Stimulated activated CD4-positive, alpha-beta T cell treated with anti-CD3 and anti-CD28 coated beads, Interleukin-1b, Interleukin-23, amount 100 ng/mL, for 4 hours (primary cell): Measurements from ENCODE around the gene NKAPL.

Source experiments
- DNase-seq, 2 donors: peaks; one replicate each; pipeline ENCODE4 v3.0.0-alpha.2; 2020; ENCODE audit warnings: low read depth in 2 of 2

The NKAPL gene

DNA sequence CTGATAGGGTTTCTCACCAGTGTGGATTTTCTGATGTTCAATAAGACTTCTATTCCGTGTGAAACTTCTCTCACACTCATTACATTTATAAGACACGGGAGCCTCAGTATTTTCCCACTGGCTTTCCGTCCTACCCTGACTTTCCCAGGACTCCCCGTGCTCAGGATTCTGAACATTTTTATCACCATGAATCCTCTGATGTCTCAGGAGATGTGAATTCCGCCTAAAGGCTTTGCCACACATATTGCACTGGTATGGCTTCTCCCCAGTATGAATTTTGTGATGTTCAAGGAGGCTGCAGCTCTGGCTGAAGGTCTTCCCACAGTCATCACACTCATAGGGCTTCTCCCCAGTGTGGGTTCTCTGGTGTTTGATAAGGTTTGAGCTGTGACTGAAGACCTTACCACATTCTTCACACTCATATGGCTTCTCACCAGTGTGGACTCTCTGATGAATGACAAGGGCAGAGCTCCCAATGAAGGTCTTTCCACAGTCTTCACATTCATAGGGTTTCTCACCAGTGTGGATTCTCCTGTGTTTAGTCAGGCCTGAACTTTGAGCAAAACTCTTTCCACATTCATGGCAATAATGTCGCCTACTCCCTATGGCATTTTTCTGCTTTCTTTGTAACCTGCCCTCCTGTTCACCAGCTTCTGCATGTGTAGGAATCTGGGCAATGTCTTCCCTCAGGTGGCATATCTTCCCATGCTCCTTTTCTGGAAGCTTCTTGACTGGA lies 13.7 kb upstream of the NKAPL start:
- no peak for DNase-seq

DNA sequence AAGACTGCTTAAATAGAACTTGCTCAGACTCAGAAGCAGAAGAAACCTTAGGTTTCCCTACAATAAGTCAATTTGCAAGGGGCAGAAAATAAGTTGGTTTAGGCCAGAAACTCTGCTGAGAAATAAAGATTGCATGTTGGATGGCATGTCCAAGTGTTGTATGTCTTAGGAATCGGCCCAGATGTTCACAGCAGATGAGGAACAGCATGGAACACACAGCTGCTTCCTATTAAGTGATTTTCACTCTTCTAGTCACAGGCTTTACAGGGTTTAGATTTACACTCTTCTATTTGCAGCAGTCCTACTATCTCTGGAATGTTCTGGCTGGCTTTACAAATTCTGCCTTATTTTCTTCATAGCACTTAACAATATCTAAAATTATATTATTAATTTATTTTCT lies 10.2 kb upstream of the NKAPL start:
- DNase-seq, result no peak

DNA sequence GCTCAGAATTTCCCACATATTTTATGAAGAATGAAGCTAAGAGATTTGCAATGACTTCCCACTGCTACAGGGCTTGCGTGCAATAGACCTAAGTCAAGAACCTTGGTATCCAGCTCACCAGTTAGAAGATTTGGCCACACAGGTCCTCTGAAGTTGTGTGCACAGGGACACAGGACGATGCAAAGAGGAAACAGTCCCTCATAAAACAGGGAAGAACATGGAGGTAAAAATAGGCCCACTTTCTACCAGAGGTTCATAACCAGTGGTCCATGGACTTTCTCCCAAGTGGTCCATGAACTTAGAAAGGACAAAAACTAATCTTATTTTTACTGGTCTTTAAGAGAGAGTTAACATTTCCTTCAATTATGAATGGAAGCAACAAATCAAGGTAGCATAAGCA lies 8.3 kb upstream of the NKAPL start:
- no peak for DNase-seq

DNA sequence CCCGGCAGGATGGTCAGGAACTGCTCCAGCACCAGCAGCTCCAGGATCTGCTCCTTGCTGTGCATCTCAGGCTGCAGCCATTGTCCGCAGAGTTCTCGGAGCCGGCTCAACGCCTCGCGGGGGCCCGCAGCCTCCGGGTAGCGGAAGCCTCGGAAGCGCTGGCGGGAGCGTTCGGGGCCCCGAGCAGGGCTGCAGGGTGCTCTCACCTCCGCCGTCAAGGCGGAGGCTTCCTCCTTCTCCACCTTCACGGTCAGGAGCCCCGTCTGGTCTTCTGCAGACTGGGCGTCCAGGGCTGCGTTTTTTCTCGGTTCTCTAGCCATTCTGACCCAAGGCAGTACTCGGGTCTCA lies 7.5 kb upstream of the NKAPL start:
- peak in 1 of 2 donors; percentile 8 for DNase-seq

DNA sequence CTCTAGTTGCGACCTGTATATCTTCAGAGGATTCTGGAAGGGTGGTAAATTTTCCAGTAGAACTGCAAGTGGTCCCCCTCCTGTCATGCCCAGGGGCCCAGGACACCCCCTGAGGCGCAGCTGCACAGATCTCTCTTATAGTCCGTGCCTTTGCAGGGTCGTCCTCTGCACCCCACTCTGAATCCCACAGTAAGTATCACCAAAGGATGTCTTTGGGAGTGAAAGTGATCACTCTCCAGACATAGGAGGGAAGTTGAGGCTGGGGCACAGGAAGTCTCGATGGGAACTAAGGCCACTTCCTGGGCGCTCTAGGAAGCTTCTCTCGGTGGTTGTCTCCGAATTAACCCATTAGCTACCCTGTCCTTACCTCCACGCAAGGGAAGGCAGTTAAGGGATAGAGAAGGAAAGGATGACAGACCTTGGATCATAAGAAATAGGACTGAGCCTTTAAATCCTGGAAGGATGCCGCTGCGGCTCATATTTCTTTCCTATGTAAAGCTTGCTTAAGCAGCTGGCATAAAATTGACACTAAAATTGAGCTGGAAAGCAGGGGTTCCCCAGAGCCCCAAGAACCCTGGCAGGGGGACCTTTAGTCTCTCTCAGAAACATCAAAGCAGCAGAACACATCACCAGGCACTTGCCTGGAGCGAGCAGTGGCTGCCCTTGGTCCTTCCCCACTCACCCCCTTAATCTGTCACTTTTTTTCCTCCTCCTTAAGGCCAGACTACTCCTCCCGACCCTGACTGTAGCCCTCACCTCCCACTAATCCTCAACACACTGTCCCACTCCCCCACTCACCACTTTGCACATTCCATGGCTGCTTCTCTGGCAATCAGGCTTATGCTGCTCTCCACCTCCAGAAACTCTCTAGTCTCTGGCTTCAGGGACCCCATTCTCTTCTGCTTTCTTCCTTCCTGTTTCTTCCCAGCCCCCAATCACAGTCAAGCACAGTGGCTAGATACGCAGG lies 6.8 kb upstream of the NKAPL start, which contains the start of gene ZKSCAN4:
ZKSCAN4 (minus strand) TSS at position 261 of the 967 bp plus-strand sequence. CDS start 289 bp downstream, outside the sequence.
- peak; percentile 63 to 81 for DNase-seq

DNA sequence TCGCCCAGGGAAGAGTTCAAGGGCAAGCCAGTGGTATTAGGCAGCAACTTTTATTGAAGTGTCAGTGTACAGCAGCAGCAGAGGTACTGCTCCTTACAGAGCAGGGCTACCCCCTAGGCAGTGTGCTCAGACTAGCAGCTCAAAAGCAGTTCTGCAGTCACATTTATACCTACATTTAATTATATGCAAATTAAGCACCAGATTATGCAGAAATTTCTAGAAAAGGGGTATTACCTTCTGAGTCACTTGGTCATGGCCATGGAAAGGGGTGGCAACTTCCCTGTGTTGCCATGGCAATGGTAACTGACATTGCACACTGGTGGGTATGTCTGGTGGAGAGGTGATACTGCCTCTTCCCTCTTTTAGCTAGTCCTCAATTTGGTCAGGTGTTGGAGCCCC lies 5.0 kb upstream of the NKAPL start:
- no peak for DNase-seq

DNA sequence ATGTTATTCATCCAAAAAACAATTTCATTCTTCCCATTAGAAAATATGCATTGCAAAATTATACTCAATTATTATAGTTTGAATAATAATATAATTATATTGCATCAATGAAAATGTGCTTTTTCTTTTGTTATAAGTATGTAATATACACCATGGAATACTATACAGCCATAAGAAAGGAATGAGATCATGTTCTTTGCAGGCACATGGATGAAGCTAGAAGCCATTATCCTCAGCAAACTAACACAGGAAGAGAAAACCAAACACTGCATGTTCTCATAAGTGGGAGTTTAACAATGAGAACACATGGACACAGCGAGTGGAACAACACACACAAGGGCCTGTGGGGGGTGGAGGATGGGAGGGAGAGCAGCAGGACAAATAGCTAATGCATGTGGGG lies 2.1 kb upstream of the NKAPL start:
- DNase-seq, result no peak

DNA sequence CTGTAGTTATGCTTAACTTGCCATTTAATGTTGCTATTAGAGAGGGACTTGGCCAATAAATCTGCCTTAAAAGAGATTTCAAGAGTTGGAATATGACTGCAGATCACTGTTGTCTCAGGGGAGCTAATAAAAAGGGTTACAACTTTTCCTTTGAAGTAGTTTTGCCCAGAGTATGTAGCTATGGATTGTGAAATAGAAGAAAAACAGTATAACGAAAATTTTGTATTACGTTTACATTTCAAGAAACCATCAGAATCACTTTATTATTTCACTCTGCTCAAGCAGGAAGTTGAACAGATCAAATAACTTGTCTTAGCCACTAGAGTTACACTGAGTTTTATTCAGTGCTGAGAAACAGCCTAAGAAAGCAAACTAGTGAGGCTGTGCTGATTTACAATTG lies 4.8 kb downstream of the NKAPL start:
- DNase-seq, result no peak

DNA sequence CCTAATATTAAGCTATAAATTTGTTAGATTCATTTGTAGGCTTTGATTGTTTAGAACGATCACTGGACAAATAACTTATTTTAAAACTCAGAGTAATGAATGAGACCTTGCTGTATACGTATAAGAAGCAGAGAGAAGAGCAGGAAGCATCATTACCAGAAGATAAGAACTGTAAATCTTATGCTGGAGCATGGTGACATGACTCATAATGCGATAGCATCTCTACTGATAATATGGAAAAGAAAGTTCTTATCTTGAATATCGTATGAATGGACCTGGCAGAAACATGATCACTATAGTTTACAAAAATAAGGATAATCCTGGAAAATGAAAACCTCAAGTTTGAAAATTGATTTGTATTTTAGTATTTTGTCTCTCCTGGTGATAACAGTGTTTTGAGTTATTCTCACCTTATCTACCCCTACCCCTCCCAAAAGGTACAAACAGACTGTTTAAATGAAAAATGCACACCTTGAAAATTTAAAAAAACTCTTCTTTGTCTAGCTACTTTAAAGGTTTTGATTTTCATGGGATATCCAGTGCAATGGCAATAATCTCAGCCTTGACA lies 5.8 kb downstream of the NKAPL start:
- no peak for DNase-seq

DNA sequence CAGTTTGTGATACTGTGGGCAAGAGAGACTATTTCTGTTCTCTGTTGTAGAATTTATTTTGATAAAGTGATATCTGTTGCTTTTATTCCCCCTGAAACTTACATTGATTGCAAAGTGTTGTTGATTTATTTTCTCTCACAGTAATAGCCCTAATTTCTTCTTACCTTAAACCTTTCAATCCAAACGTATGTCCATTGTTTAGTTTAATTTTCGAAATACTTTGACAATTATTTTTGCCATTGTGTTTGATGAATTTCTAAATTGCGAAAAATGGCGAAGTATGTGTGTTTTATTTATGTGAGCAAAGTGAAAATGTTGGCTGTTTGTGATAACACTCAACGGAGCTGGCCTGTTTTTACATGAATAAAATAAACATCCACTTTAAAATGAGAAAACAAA lies 7.5 kb downstream of the NKAPL start:
- DNase-seq, result no peak

DNA sequence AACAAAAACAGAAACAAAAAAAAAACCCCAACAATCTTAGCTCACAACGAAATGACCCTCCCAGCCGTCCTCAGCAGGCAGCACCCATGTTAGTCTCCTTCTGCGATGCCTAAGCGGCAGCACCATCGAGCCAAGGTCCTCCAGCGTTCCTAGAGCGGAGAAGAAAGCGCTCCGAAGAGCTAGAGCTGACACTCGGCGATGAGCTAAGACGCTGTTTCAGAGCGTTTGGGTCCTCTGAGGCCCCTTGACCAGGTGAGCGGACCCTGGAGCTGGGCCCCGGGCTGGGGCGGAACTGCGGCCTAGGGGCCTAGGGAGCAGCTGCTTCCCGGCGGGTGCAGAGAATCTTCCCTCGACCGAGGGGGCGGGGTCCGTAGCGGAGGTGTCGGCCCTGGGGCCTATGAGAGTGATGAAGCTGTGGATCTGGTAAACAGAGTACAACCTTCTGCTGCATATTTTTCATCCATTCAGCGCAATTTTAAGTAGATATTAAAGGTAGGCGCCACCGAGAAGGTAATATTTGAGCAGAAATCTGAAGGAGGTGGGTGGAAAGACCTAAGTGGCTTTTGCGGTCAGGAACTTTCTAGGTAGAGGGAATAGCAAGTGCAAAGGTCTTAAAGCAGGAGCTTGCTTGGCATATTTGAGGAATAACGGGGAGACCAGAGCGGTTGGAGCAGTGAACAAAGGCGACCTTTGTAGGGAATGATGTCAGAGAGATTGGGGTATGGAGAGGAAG lies 8.0 kb downstream of the NKAPL start, which contains the start of gene ZSCAN26:
ZSCAN26 (plus strand) TSS at position 182 of the 733 bp plus-strand sequence. CDS start 4,777 bp downstream, outside the sequence.
- DNase-seq, result peak; percentile 78 to 84

DNA sequence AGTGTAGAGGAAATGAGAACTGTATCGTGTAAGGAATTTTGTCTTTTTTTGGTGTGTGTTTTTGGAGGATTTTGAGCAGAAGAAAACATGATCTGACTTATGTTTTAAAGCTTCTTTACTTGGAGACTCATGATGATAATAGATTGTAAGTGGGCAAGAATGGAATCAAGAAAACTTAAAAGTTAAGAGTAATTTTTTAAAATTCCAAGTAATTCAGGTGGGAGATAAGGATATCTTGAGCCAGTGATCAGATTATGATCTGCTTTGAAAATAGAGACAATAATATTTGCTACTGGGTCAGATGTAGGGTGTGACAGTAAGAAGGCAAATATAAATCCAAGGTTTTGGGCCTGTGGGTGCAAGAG lies 8.6 kb downstream of the NKAPL start:
- no peak for DNase-seq

DNA sequence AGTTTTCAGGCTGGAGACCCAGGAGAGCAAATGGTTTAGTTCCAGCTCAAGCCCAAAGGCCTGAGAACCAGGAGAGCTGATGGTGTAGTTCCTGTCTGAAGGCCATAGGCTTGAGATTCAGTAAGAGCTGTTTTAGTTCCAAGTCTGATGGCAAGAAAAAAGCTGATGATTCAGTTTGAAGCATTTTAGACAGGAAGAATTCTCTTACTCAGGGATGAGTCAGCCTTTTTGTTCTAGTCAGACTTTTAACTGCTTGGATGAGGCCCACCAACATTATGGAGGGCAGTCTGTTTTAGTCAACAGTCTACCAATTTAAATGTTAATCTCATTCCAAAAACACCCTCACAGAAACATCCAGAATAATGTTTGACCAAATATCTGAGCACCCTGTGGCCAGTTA lies 10.4 kb downstream of the NKAPL start:
- no peak for DNase-seq

DNA sequence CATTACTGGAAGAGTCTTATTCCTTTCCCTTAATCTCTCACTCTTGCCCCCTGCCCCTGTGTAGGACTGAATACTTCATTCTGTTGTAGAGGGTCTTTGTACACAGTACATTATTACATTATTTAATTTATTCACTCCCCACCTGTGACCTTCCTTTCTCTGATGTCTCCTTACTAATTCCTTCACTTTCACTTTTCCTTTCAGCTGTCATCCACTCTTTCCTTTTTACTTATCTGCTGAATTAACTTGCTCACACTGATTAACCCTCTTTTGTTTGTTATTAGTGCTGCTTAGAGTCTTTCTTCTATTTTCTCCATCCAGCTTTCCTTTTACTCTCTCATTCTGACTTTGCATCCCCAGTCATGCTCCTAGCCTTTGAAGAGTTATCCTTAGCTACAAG lies 15.8 kb downstream of the NKAPL start:
- no peak for DNase-seq

DNA sequence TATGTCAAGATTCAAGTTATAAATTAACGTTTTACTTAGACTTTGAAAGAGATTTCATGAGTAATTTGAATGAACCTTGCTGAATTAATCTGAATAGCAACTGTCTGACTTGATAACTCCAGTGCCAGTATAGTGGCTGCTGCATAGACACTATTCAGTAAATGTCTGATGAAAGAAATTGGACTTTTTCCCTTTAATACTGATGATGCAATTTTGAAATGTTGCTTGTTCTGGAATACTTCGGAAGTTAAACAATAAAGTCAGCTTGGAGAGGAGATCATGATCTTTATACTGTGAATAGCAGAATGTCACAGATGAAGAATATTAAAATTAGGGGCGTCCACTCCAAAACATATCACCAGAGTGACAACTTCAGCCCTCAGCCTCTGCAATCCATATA lies 18.6 kb downstream of the NKAPL start:
- no peak for DNase-seq

DNA sequence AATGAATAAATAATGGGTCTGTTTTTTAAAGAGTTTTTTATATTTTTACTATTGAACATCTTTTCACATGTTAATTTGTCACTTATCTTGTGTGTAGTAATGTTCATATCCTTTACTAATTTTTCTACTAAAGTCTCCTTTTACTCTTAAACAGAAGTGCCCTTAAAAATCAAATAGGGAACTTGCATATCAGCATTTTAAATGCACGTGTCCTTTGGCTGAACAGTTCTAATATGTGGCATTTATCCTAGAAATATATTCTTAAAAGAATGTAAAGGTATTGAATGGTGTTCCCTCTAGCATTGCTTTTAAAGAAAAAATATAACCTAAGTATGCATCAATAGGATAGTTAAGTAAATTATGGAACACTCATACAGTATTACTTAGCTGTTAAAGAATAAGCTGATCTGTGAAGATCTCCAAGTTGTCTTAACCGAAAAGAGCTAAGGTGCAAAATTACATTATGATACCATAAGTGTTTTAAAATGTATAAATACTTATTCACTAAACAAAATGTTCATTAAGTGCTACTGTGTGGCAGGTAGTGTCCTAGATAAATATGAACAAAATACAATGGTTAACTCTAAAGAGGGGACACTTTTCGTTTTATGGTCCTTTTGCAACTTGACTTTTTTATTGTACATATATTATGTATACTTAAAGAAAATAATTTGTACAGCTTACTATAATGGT lies 21.6 kb downstream of the NKAPL start:
- no peak for DNase-seq

DNA sequence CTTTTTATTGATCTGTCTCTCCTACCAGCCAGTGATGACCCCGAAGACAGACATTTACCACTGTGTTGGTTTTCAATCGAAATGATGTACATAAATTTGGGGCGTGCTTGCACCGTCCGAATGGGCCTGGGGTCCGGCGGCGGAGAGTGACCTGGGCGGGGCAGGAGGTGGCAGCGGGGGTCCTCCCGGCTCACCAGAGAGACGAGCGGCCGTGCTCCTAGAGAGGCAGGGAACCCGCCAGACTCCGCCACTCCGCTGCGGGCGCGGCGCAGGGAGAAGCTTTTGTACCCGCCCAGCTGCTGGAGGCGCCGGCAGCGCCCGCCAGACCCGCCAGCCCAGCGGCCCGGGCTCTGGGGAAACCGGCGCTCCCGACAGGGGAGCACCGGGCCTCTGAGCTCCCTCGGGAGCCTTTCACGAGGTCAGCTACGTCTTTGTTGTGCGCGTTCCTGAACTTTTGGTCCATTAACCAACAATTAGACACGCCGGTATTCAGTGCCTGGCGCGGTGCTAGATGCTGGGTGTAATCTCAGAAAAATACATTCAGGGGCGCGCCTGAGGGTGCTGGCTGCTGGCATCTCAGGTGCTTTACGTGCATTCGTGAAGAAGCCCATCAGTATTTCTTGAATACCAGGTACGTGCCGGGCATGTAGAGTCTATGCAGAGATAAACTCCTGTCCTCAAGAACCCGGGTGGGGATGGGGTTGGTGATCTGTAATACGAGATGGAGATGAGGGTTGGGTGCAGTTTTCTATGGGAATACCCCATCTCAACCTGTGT lies 22.4 kb downstream of the NKAPL start, which contains the start of gene PGBD1:
PGBD1 (plus strand) TSS at position 285 of the 777 bp plus-strand sequence. CDS start 2,242 bp downstream, outside the sequence.
- DNase-seq, result peak; percentile 12 to 47

DNA sequence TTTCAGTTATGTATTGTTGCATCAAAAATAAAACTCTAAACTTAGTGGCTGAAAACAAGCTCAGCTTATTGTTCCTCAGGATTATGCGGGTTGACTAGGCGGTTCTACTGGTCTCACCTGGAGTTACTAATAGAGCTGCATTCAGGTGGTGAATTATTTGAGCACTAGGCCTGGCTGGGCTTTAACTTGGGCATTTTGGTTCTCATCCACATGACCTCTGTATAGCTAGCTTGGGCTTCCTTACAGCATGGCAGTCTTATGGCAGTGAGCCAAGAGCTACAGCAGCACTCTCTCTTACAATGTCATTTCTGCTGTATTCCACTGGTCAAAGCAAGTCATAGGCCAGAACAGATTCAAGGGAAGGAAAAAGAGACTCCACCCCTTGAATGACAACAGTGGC lies 23.8 kb downstream of the NKAPL start:
- DNase-seq, result no peak

DNA sequence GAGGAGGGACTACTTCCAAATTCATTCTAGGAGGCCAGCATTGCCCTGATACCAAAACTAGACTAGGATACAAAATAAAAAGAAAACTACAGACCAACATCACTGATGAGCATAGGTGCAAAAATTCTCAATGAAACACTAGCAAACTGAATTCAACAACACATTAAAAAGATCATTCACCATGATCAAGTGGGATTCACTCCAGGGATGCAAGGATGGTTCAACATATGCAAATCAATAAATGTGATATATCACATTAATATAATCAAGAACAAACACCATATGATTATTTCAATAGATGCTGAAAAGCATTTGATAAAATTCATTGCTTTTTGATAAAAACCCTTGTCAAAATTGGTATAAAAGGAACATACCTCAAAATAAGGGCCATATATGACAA lies 32.5 kb downstream of the NKAPL start:
- no peak for DNase-seq

DNA sequence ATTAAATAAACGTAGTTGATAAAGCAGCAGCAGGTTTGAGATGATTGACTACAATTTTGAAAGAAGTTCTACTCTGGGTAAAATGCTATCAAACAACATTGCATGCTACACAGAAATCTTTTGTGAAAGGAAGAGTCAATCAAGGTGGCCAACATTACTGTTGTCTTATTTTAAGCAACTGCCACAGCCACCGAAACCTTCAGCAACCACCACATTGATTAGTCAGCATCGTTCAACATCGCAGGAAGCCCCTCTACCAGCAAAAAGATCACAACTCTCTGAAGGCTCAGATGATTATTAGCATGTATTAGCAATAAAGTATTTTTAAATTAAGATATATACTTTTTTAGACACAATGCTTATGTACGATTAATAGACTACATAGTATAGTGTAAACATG lies 36.2 kb downstream of the NKAPL start:
- DNase-seq, result no peak
